ENCODE measurements around the gene PTPRE.

- TF ChIP-seq POLR2AphosphoS5 (IDR thresholded peaks at IDR 0.05) = no peak
- TF ChIP-seq CTCF (IDR thresholded peaks at IDR 0.05) = no peak
Measured at GRCh38 chr10:128115356-128115755, 208.5 kb downstream of the PTPRE start.
